Testis (tissue), 3 donors: Measurements from ENCODE around the gene TASP1. TPM values are rescaled to one million over a fixed set of nuclear protein-coding genes. Genes with fewer than 3 reads are reported as not detected.
"Not testable (repeated sequence)": the region's sequence is repeated elsewhere in the genome, so short reads cannot be mapped to it uniquely, and the experiment has no call there.

ENCODE experiments used
- DNase-seq: peaks from one replicate; pipeline ENCODE4 v3.0.0-alpha.2; 2019
- H3K27ac ChIP-seq, 2 donors: fragments of 200-600 bp; sonication (generic); one replicate each; pipeline ENCODE4 v1.5.1; 2019
- H3K27me3 ChIP-seq: fragments of 200-600 bp; sonication (generic); one replicate; pipeline ENCODE4 v1.5.1; 2019
- H3K36me3 ChIP-seq: fragments of 200-600 bp; sonication (generic); one replicate; pipeline ENCODE4 v1.5.1; 2017; ENCODE audit warnings: low read depth; ENCODE audit errors: missing control alignments
- H3K4me1 ChIP-seq: fragments of 200-600 bp; sonication (generic); one replicate; pipeline ENCODE4 v1.5.1; 2019
- H3K4me3 ChIP-seq, 2 donors: fragments of 200-600 bp; sonication (generic); one replicate each; pipeline ENCODE4 v1.5.1; 2017 to 2019
- H3K9me3 ChIP-seq: fragments of 200-600 bp; sonication (generic); one replicate; pipeline ENCODE4 v1.5.1; 2017
- POLR2A ChIP-seq: fragments of 450-650 bp; IDR thresholded peaks from one replicate; pipeline ENCODE4 v1.6.1; 2017; ENCODE audit warnings: antibody characterized with exemption, mild to moderate bottlenecking, moderate library complexity
- WGBS, 2 donors: methylation state at CpG; one replicate each; pipeline ENCODE4 v1.1.5; 2018; 5-methylcytosine and 5-hydroxymethylcytosine counted together
- intact Hi-C: fragments of 100-400 bp; cut with DNase I; formaldehyde crosslinking; loops from one replicate; pipeline ENCODE4 v1.15.1; 2023; ENCODE audit warnings: low total_unique reads
- polyA plus RNA-seq: library from polyadenylated mRNA; stranded (reverse); fragments of 350-450 nt; fragmentation: Illumina TruSeq; extraction: RNeasy Lipid Tissue Mini Kit (QIAGEN cat#74804); gene quantifications from one replicate; pipeline ENCODE4 v1.2.3, GENCODE V29; 2014; ENCODE audit warnings: low read depth, low replicate concordance; ENCODE audit not compliant: insufficient read depth
- total RNA-seq, 2 donors: library from RNA; depleted of rRNA; stranded (reverse); fragments of >200 nt; gene quantifications; one replicate each; pipeline ENCODE4 v1.2.3, GENCODE V29; 2016
- TF ChIP-seq, protein P1 (sequence below), 3 experiments: fragments of 450-650 bp in 2 of 3; fragments of 200-600 bp in 1 of 3; sonication (generic) in 1 of 3; IDR thresholded peaks; one replicate each; pipeline ENCODE4 v1.5.1; 2016 to 2019; ENCODE audit warnings: antibody characterized with exemption in 3 of 3, mild to moderate bottlenecking in 2 of 3, moderate library complexity in 1 of 3

Gene TASP1
- total and polyA plus RNA-seq, 3 donors from 2014 or later, result 10.5 to 14.4 (median 13.1) TPM

DNA sequence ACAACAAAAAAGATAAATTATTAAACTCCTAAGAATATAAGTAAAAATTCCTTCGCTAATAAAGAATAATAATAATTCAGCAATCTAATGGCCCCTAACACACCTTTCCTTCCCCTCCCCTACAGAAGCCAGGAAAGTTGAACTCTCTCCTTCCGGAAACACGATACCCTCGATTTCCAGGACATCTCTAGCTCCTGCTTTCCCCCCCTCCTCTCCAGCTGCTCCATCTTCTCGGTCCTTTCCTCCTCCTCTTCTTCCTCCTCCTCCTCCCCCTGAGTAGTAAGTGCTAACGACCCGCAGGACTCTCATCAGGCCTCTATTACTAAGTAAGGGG is 603 bp downstream of the TASP1 start:
- no peaks in the 10 kb centered on the region for H3K36me3 ChIP-seq
- no peaks in the 10 kb centered on the region for H3K27me3 ChIP-seq
- H3K4me1 ChIP-seq, result no peaks in the 10 kb centered on the region
- intact Hi-C loops, result no loop called here
- DNase-seq, result no peak
- H3K4me3 ChIP-seq, result peak overlapping the region; percentile 92 to 98
- no peaks in the 10 kb centered on the region for H3K9me3 ChIP-seq
- TF ChIP-seq, protein P1, sequence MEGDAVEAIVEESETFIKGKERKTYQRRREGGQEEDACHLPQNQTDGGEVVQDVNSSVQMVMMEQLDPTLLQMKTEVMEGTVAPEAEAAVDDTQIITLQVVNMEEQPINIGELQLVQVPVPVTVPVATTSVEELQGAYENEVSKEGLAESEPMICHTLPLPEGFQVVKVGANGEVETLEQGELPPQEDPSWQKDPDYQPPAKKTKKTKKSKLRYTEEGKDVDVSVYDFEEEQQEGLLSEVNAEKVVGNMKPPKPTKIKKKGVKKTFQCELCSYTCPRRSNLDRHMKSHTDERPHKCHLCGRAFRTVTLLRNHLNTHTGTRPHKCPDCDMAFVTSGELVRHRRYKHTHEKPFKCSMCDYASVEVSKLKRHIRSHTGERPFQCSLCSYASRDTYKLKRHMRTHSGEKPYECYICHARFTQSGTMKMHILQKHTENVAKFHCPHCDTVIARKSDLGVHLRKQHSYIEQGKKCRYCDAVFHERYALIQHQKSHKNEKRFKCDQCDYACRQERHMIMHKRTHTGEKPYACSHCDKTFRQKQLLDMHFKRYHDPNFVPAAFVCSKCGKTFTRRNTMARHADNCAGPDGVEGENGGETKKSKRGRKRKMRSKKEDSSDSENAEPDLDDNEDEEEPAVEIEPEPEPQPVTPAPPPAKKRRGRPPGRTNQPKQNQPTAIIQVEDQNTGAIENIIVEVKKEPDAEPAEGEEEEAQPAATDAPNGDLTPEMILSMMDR (IDR thresholded peaks at IDR 0.05), result no peak
- TF ChIP-seq POLR2A, result no peak
- peak overlapping the region; percentile 71 to 82 for H3K27ac ChIP-seq
- WGBS, 2 donors, result 1 to 2% methylated on average over 7 of the region's 7 CpGs

DNA sequence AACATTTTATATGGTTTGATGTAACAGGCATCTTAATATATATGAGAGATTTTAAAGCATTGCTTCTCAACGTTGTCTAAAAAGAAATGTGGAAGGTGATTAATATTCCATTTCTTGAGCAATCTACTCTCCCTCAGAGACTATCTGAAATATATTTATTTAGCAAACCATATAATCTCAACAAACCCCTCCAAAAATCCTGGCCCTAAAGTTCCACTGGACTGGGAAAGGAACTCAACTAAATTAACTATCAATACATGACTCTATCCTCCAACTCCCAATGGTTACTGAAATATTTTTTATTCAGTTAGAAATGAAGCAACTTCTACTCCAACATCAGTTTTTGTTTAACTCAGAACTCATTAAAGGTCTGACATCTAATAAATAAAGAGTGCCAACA is 6.3 kb downstream of the TASP1 start:
- no peak overlapping the region for H3K4me3 ChIP-seq
- H3K27ac ChIP-seq, result no peak overlapping the region
- no peaks in the 10 kb centered on the region for H3K36me3 ChIP-seq
- H3K27me3 ChIP-seq, result no peaks in the 10 kb centered on the region
- DNase-seq, result no peak
- WGBS, 2 donors, result 87 to 94% methylated on average over 1 of the region's 1 CpG
- no peaks in the 10 kb centered on the region for H3K4me1 ChIP-seq
- intact Hi-C loops, result no loop called here
- no peaks in the 10 kb centered on the region for H3K9me3 ChIP-seq
- TF ChIP-seq POLR2A, result no peak
- TF ChIP-seq, protein P1 (IDR thresholded peaks at IDR 0.05), result no peak

- intact Hi-C loops, H3K9me3 ChIP-seq, DNase-seq, H3K36me3 ChIP-seq, H3K4me1 ChIP-seq, H3K27ac ChIP-seq, H3K27me3 ChIP-seq, H3K4me3 ChIP-seq: not testable (repeated sequence)
- WGBS, 2 donors, result 77 to 83% methylated on average over 3 of the region's 3 CpGs
These were observed 11.2 kb downstream of the TASP1 start for GRCh38 chr20:13627525-13627924.

GRCh38 chr20:13626724-13627123 is 12.0 kb downstream of the TASP1 start:
- Histone ChIP-seq H3K4me1 (no peaks in the 10 kb centered on the region), H3K9me3 (no peaks in the 10 kb centered on the region), H3K27ac (no peak overlapping the region), H3K4me3 (no peak overlapping the region), H3K27me3 (no peaks in the 10 kb centered on the region), H3K36me3 (no peaks in the 10 kb centered on the region)
- no peak for DNase-seq
- 86 to 95% methylated on average over 1 of the region's 1 CpG for WGBS, 2 donors
- TF ChIP-seq, protein P1 (IDR thresholded peaks at IDR 0.05), result no peak
- TF ChIP-seq POLR2A, result no peak
- intact Hi-C loops, result no loop called here

- Histone ChIP-seq H3K9me3 (no peaks in the 10 kb centered on the region), H3K36me3 (no peaks in the 10 kb centered on the region), H3K4me1 (no peaks in the 10 kb centered on the region), H3K4me3 (no peak overlapping the region), H3K27me3 (no peaks in the 10 kb centered on the region), H3K27ac (no peak overlapping the region)
- WGBS, 2 donors, result 71 to 77% methylated on average over 6 of the region's 6 CpGs
- no peak for TF ChIP-seq POLR2A
- TF ChIP-seq, protein P1 (IDR thresholded peaks at IDR 0.05), result no peak
- DNase-seq, result no peak
- intact Hi-C loops, result no loop called here
These were observed 13.3 kb downstream of the TASP1 start for GRCh38 chr20:13625304-13625979.

DNA sequence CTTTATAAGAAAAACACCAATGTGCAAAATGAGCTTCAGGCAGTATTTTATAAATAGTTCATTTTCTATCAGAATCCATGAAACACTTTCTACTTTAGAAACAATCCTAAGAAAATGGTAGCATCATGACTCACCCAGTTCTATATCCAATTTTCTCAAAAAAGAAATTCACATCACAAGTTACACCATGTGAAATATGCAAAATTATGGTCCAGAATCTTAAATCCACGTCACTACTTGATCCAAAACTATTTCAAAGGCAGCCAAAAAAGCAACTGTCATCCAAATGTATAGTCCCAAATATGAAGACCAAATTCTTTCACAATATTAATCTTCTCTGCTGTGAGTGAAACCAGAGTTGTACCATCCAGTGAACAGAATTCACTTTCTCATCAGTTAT is 19.3 kb downstream of the TASP1 start:
- H3K4me1 ChIP-seq, result not testable (repeated sequence)
- WGBS, 2 donors, result 90 to 91% methylated on average over 1 of the region's 1 CpG

DNA sequence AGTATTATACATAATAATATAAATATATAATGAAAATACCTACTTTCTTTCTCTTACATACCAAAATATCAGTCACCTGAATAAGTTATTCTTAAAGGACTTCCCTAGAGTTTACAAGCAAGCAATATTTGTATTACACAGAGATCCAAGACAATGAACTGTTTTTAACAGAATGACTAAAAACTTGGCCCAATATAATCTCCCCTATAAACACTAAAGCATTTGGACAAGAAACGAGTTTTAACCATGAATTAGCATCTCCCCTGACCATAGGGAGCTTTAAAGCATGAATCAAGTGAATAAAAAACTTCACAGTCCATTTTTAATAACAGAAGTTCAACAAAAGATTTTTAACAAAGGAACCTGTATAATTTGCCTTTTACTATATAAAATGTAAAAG is 20.3 kb downstream of the TASP1 start:
- H3K36me3 ChIP-seq, H3K27me3 ChIP-seq, DNase-seq, intact Hi-C loops, H3K4me1 ChIP-seq, H3K27ac ChIP-seq, H3K4me3 ChIP-seq, H3K9me3 ChIP-seq: not testable (repeated sequence)
- WGBS, 2 donors, result 53 to 60% methylated on average over 1 of the region's 1 CpG

More for the DNA sequence above, 19.3 kb downstream of the TASP1 start:
- DNase-seq, H3K4me3 ChIP-seq, H3K36me3 ChIP-seq, H3K27ac ChIP-seq, H3K9me3 ChIP-seq, intact Hi-C loops, H3K27me3 ChIP-seq: not testable (repeated sequence)

GRCh38 chr20:13617585-13617984 is 21.1 kb downstream of the TASP1 start:
- H3K36me3 ChIP-seq, H3K9me3 ChIP-seq, H3K4me1 ChIP-seq, H3K27ac ChIP-seq, intact Hi-C loops, H3K4me3 ChIP-seq, DNase-seq, H3K27me3 ChIP-seq: not testable (repeated sequence)
- WGBS, 2 donors, result 86 to 90% methylated on average over 2 of the region's 2 CpGs
